HG03045 (cell line): ENCODE data around the gene CCDC136.

Experiments
- ATAC-seq: cut with Tn5 transposase; IDR thresholded peaks from one replicate; pipeline ENCODE4 v1.9.1; 2021; ENCODE audit warnings: mild to moderate bottlenecking, moderate library complexity; ENCODE audit not compliant: unreplicated experiment

CCDC136 gene

GRCh38 chr7:128775744-128776474 is 15.9 kb upstream of the CCDC136 start, which contains the start of gene OPN1SW:
Gene OPN1SW (minus strand): TSS chr7:128775794. CDS start chr7:128775781, 13 bp downstream.
- no peak for ATAC-seq

- ATAC-seq, result no peak
Observed at GRCh38 chr7:128777156-128778123, 14.3 kb upstream of the CCDC136 start.

- ATAC-seq, result no peak
Observed at GRCh38 chr7:128778946-128779345, 12.8 kb upstream of the CCDC136 start.

- no peak for ATAC-seq
Observed at GRCh38 chr7:128781126-128781525, 10.6 kb upstream of the CCDC136 start.

GRCh38 chr7:128781851-128782250 is 9.9 kb upstream of the CCDC136 start:
- ATAC-seq, result no peak

- ATAC-seq, result no peak
Observed at GRCh38 chr7:128783143-128783861, 8.5 kb upstream of the CCDC136 start.

GRCh38 chr7:128785738-128786137 is 6.0 kb upstream of the CCDC136 start:
- ATAC-seq, result no peak

GRCh38 chr7:128788446-128789412 is 3.0 kb upstream of the CCDC136 start:
- ATAC-seq, result no peak

GRCh38 chr7:128790315-128791041 is 1.3 kb upstream of the CCDC136 start:
- ATAC-seq, result peak; percentile 23

GRCh38 chr7:128791972-128792327 is 182 bp downstream of the CCDC136 start:
- no peak for ATAC-seq

GRCh38 chr7:128792471-128793180 is 858 bp downstream of the CCDC136 start:
- ATAC-seq, result no peak

- ATAC-seq, result no peak
Observed at GRCh38 chr7:128793181-128793547, 1.4 kb downstream of the CCDC136 start.

- no peak for ATAC-seq
Observed at GRCh38 chr7:128794020-128794419, 2.3 kb downstream of the CCDC136 start.

- no peak for ATAC-seq
Observed at GRCh38 chr7:128794436-128794835, 2.7 kb downstream of the CCDC136 start.

- ATAC-seq, result no peak
Observed at GRCh38 chr7:128795129-128795528, 3.4 kb downstream of the CCDC136 start.

- no peak for ATAC-seq
Observed at GRCh38 chr7:128796327-128796726, 4.6 kb downstream of the CCDC136 start.

- ATAC-seq, result no peak
Observed at GRCh38 chr7:128799451-128799850, 7.7 kb downstream of the CCDC136 start.

- no peak for ATAC-seq
Observed at GRCh38 chr7:128800567-128800966, 8.8 kb downstream of the CCDC136 start.

- ATAC-seq, result no peak
Observed at GRCh38 chr7:128801003-128801402, 9.2 kb downstream of the CCDC136 start.
